ENCODE data around the gene LARGE1. TPM values are rescaled to one million over a fixed set of nuclear protein-coding genes. Genes with fewer than 3 reads are reported as not detected.

The LARGE1 gene
- total and polyA plus RNA-seq, 2 of the 13 experiments (the other 11 are each of a cell fraction or from before 2014, with no cell fraction given) = 8.4 to 11.0 TPM

DNA sequence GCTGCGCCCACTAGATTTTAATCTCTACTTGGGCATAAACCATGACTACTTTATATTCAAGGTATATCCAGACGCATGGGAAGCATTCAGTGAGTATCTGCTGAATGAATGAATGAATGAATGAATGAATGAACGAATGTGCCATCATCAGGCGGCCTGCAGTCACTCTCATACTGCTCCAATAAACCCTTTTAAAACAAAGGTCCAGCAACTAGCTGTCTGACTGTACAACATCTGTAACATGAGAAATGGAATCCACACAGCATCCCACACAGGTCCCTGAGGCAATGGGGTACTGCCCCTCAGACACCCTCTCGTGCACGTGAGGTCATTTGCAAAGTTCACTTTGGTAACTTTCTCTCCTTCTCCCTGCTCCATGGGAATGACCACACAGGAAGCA, 147.5 kb downstream of the LARGE1 start (continued):
- TF ChIP-seq, protein P1, sequence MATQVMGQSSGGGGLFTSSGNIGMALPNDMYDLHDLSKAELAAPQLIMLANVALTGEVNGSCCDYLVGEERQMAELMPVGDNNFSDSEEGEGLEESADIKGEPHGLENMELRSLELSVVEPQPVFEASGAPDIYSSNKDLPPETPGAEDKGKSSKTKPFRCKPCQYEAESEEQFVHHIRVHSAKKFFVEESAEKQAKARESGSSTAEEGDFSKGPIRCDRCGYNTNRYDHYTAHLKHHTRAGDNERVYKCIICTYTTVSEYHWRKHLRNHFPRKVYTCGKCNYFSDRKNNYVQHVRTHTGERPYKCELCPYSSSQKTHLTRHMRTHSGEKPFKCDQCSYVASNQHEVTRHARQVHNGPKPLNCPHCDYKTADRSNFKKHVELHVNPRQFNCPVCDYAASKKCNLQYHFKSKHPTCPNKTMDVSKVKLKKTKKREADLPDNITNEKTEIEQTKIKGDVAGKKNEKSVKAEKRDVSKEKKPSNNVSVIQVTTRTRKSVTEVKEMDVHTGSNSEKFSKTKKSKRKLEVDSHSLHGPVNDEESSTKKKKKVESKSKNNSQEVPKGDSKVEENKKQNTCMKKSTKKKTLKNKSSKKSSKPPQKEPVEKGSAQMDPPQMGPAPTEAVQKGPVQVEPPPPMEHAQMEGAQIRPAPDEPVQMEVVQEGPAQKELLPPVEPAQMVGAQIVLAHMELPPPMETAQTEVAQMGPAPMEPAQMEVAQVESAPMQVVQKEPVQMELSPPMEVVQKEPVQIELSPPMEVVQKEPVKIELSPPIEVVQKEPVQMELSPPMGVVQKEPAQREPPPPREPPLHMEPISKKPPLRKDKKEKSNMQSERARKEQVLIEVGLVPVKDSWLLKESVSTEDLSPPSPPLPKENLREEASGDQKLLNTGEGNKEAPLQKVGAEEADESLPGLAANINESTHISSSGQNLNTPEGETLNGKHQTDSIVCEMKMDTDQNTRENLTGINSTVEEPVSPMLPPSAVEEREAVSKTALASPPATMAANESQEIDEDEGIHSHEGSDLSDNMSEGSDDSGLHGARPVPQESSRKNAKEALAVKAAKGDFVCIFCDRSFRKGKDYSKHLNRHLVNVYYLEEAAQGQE (IDR thresholded peaks at IDR 0.05; ENCODE audit: borderline replicate concordance in 1 of 2, low read depth in 1 of 2, low read length in 2 of 2) = no peak
- no peak for TF ChIP-seq MIXL1 (CRISPR knock-in tag; IDR thresholded peaks at IDR 0.05)
- TF ChIP-seq ZNF766 (CRISPR knock-in tag; IDR thresholded peaks at IDR 0.05; ENCODE audit: borderline replicate concordance) = no peak

DNA sequence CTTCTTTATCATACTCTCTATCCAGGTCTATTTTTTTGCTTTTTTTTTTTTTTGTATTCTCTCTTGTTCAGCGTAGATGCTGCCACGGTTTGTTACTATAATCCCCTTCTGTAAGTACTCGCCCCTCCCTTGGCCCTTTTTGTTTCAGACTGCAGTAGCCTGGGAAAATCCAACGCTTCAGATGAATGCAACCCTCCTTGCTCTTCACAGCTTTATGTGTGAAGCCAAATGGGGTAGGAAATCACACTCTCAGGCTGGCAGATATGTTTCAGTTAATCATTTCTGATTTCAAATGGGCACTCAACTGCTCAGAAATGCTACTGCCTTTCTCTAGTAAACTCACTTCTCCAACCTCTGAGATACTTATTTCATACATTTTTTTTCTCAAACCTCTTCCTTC, 149.1 kb downstream of the LARGE1 start:
- in situ Hi-C loops (cut with HindIII; ENCODE audit: extremely low pct_ligation_motif_present, low pct_unique_long_range_greater_than_20kb) = no loop called here

More for the DNA sequence above, 149.1 kb downstream of the LARGE1 start:
- no peaks in the 10 kb centered on the region for H3K79me2 ChIP-seq (ENCODE audit: insufficient read depth, low read length)
- 94% methylated on average over 4 of the region's 4 CpGs for WGBS (ENCODE audit: low lambda C conversion rate)
- H4K20me1 ChIP-seq (ENCODE audit: insufficient read depth, low read length) = no peaks in the 10 kb centered on the region
- H3K4me2 ChIP-seq (ENCODE audit: low read depth, low read length) = no peak overlapping the region
- BruUV-seq (replicated peaks) = no TSS peak
- DNase-seq (ENCODE audit: low spot score) (no peak), ATAC-seq (no peak), FAIRE-seq (no peak)
- intact Hi-C loops (cut with micrococcal nuclease; ENCODE audit: unreplicated experiment) = no loop called here
- H3K27ac ChIP-seq (ENCODE audit: extremely low read length, insufficient read depth, low read length) = no peak overlapping the region
- TF ChIP-seq NCOA1 (CRISPR knock-in tag; IDR thresholded peaks at IDR 0.05) (no peak), MLLT10 (CRISPR knock-in tag; IDR thresholded peaks at IDR 0.05) (no peak), ESRRA (CRISPR knock-in tag; IDR thresholded peaks at IDR 0.05; ENCODE audit: low read depth) (no peak), MAFG (CRISPR knock-in tag; IDR thresholded peaks at IDR 0.05) (no peak), MXD4 (CRISPR knock-in tag; IDR thresholded peaks at IDR 0.05) (no peak), ZNF232 (CRISPR knock-in tag; IDR thresholded peaks at IDR 0.05; ENCODE audit: borderline replicate concordance) (no peak), HNF4G (IDR thresholded peaks at IDR 0.05; ENCODE audit: borderline replicate concordance, low read depth, low read length) (no peak), HNF4G (CRISPR knock-in tag; IDR thresholded peaks at IDR 0.05; ENCODE audit: borderline replicate concordance, low read depth) (no peak), HOXA3 (CRISPR knock-in tag; IDR thresholded peaks at IDR 0.05) (no peak), CEBPG (CRISPR knock-in tag; IDR thresholded peaks at IDR 0.05) (no peak), MXI1 (IDR thresholded peaks at IDR 0.05; ENCODE audit: borderline replicate concordance, low read depth, low read length) (no peak), ZNF382 (CRISPR knock-in tag; IDR thresholded peaks at IDR 0.05; ENCODE audit: borderline replicate concordance) (no peak)
- TF ChIP-seq, protein P2, sequence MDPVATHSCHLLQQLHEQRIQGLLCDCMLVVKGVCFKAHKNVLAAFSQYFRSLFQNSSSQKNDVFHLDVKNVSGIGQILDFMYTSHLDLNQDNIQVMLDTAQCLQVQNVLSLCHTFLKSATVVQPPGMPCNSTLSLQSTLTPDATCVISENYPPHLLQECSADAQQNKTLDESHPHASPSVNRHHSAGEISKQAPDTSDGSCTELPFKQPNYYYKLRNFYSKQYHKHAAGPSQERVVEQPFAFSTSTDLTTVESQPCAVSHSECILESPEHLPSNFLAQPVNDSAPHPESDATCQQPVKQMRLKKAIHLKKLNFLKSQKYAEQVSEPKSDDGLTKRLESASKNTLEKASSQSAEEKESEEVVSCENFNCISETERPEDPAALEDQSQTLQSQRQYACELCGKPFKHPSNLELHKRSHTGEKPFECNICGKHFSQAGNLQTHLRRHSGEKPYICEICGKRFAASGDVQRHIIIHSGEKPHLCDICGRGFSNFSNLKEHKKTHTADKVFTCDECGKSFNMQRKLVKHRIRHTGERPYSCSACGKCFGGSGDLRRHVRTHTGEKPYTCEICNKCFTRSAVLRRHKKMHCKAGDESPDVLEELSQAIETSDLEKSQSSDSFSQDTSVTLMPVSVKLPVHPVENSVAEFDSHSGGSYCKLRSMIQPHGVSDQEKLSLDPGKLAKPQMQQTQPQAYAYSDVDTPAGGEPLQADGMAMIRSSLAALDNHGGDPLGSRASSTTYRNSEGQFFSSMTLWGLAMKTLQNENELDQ (CRISPR knock-in tag; IDR thresholded peaks at IDR 0.05; ENCODE audit: borderline replicate concordance) = no peak
- TF ChIP-seq, protein P3, sequence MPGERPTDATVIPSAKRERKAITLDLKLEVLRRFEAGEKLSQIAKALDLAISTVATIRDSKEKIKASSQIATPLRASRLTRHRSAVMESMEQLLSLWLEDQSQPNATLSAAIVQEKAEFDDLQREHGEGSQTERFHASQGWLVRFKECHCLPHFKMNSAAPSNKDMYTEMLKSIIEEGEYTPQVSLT (CRISPR knock-in tag; IDR thresholded peaks at IDR 0.05; ENCODE audit: borderline replicate concordance, low read depth) = no peak
- H3K9ac ChIP-seq (ENCODE audit: insufficient read depth, low read depth, low read length) = no peak overlapping the region
- no peaks in the 10 kb centered on the region for H3K27me3 ChIP-seq (ENCODE audit: control insufficient read depth in 1 of 2, insufficient read depth in 2 of 2, low read length in 2 of 2)
- H3K4me3 ChIP-seq (replicated peaks in 1 of 3; ENCODE audit: insufficient read depth in 1 of 3, low read depth in 2 of 3, low read length in 3 of 3) = no peak overlapping the region
- H3K9me3 ChIP-seq (ENCODE audit: low read length) = no peaks in the 10 kb centered on the region
- ChIA-PET POLR2A (no interaction called here), CTCF (ENCODE audit: low intra/inter-chr PET ratio, low total read pairs) (no interaction called here)
- no peaks in the 10 kb centered on the region for H3K4me1 ChIP-seq (ENCODE audit: insufficient read depth, low read length)
- H3K36me3 ChIP-seq (replicated peaks in 1 of 2; ENCODE audit: control insufficient read depth in 1 of 2, insufficient read depth in 2 of 2, low read length in 2 of 2) = no peaks in the 10 kb centered on the region
- no peak overlapping the region for H2AFZ ChIP-seq (ENCODE audit: low read length)
